ENCODE measurements around the gene TMCC1. TPM values are rescaled to one million over a fixed set of nuclear protein-coding genes. Genes with fewer than 3 reads are reported as not detected.
"Not testable (repeated sequence)": the region's sequence is repeated elsewhere in the genome, so short reads cannot be mapped to it uniquely, and the experiment has no call there.

TMCC1 gene
- total RNA-seq = 17.7 and 30.5 TPM in 2 replicates

GRCh38 chr3:129893581-129894070, at the start of gene TMCC1:
Gene TMCC1 (minus strand): TSS chr3:129893711.
- DNase-seq (ENCODE audit: low read depth) = peak; percentile 68

- no peak for DNase-seq (ENCODE audit: low read depth)
Measured at GRCh38 chr3:129943020-129943419, 49.5 kb upstream of the TMCC1 start.

GRCh38 chr3:129942296-129942695, 48.8 kb upstream of the TMCC1 start:
- DNase-seq (ENCODE audit: low read depth) = peak; percentile 34

GRCh38 chr3:129940086-129940485, 46.6 kb upstream of the TMCC1 start:
- DNase-seq (ENCODE audit: low read depth) = peak; percentile 57

GRCh38 chr3:129938140-129938930, 44.8 kb upstream of the TMCC1 start:
- no peak for DNase-seq (ENCODE audit: low read depth)

GRCh38 chr3:129937717-129938116, 44.2 kb upstream of the TMCC1 start:
- DNase-seq (ENCODE audit: low read depth) = no peak

GRCh38 chr3:129936757-129937156, 43.2 kb upstream of the TMCC1 start:
- peak; percentile 72 for DNase-seq (ENCODE audit: low read depth)

- peak; percentile 6 for DNase-seq (ENCODE audit: low read depth)
Measured at GRCh38 chr3:129934234-129935123, 41.0 kb upstream of the TMCC1 start.

GRCh38 chr3:129933471-129933870, 40.0 kb upstream of the TMCC1 start:
- DNase-seq (ENCODE audit: low read depth) = no peak

GRCh38 chr3:129929383-129929782, 35.9 kb upstream of the TMCC1 start:
- DNase-seq (ENCODE audit: low read depth) = no peak

- DNase-seq (ENCODE audit: low read depth) = peak; percentile 47
Measured at GRCh38 chr3:129927072-129927471, 33.6 kb upstream of the TMCC1 start.

- DNase-seq (ENCODE audit: low read depth) = no peak
Measured at GRCh38 chr3:129919806-129920205, 26.3 kb upstream of the TMCC1 start.

- DNase-seq (ENCODE audit: low read depth) = no peak
Measured at GRCh38 chr3:129919357-129919756, 25.8 kb upstream of the TMCC1 start.

- no peak for DNase-seq (ENCODE audit: low read depth)
Measured at GRCh38 chr3:129918461-129918860, 24.9 kb upstream of the TMCC1 start.

- no peak for DNase-seq (ENCODE audit: low read depth)
Measured at GRCh38 chr3:129917423-129918007, 24.0 kb upstream of the TMCC1 start.

GRCh38 chr3:129913618-129914017, 20.1 kb upstream of the TMCC1 start:
- DNase-seq (ENCODE audit: low read depth) = no peak

- DNase-seq (ENCODE audit: low read depth) = no peak
Measured at GRCh38 chr3:129911261-129911861, 17.9 kb upstream of the TMCC1 start.

GRCh38 chr3:129909235-129909634, 15.7 kb upstream of the TMCC1 start:
- DNase-seq (ENCODE audit: low read depth) = not testable (repeated sequence)

- DNase-seq (ENCODE audit: low read depth) = peak; percentile 53
Measured at GRCh38 chr3:129908417-129908816, 14.9 kb upstream of the TMCC1 start.

- not testable (repeated sequence) for DNase-seq (ENCODE audit: low read depth)
Measured at GRCh38 chr3:129901272-129901671, 7.8 kb upstream of the TMCC1 start.

- no peak for DNase-seq (ENCODE audit: low read depth)
Measured at GRCh38 chr3:129897026-129897425, 3.5 kb upstream of the TMCC1 start.

Data from renal cortical epithelial cell (primary cell).